GM21786 (cell line): ENCODE data around the gene ART5.
"Not testable (repeated sequence)": the region's sequence is repeated elsewhere in the genome, so short reads cannot be mapped to it uniquely, and the experiment has no call there.

Experiments used
- ATAC-seq: cut with Tn5 transposase; IDR thresholded peaks from one replicate; pipeline ENCODE4 v1.9.1; 2021; ENCODE audit not compliant: unreplicated experiment

Gene ART5

DNA sequence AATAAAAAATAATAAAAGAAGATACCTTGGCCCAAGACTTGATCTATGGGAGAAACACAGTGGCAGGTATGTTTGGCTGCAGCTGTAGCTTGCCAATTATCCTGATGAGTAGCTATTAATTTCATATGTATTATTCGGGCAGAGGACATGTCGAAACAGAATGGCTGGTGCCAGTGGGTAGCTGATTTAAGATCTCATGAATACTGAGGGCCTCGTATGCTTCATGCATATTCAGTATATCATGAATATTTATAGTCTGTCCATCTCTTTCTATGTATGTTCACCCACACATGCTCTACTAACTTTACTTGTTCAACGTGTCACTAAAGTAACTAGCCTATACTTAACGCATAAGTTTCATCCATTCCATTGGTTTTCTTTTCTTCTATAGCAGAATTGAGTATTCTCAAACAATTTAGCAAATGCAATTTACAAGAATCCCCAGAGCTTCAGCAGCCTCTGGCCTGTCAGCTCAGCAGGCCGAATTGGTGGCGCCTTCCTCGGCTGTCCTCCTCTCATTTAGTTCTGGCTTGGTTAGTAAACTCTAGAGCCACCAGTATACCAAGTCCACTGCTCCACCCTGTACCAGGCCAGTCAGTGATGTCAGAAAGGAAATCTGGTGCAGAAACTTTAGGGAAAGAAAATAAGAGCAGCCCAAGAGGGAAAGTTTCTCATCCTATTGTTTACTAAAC lies 17.9 kb downstream of the ART5 start:
- no peak for ATAC-seq

DNA sequence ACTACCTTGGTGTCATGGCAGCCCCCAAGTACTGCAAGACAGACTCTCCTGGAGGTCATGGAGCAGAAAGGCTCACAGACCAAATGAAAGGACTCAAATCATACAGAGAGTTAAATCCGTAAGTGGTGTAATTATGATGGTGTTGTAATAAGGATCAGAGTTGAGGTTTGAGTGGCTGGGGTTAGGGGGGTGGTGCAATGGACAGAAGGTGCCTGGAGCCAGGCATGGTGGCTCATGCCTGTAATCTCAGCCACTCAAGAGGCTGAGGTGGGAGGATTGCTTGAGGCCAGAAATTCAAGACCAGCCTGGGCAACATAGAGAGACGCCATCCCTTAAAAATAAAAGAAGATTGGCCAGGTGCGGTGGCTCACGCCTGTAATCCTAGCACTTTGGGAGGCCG lies 18.7 kb downstream of the ART5 start:
- no peak for ATAC-seq

DNA sequence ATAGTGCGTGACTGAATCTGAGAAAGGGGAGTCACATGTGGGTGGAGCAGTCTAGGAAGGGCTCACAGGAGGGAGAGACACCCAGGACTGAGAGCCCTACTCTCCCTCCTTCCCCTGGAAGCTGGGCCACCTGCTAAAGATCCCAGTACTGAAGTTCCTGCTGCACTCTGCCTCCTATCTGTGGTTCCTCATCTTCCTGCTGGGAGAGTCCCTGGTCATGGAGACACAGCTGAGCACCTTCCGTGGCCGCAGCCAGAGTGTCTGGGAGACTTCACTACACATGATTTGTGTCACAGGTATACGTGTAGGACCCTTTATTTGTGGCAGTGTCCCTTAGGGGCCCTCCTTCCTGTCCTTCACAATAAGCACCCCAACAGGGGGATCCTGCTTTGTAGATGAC lies 19.3 kb downstream of the ART5 start:
- ATAC-seq: no peak

DNA sequence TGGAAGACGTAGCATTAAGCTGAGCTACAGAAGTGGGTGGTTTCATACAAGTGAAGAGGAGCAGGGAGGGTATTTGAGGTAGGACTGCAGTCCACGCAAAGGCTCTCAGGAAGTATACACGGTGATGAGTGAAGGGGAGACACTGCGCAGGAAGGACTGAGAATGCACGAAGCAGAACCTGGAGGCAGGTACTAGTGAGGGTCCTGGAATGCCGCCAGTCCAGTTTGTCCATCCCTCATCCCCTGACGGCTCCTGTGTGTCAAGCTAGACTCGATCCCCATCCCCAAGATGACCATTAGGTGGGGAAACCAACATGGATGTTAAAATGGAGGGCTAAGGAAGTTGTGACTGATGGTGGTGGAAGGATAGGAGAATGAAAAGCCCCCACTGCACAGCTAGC lies 23.8 kb downstream of the ART5 start:
- ATAC-seq: no peak

DNA sequence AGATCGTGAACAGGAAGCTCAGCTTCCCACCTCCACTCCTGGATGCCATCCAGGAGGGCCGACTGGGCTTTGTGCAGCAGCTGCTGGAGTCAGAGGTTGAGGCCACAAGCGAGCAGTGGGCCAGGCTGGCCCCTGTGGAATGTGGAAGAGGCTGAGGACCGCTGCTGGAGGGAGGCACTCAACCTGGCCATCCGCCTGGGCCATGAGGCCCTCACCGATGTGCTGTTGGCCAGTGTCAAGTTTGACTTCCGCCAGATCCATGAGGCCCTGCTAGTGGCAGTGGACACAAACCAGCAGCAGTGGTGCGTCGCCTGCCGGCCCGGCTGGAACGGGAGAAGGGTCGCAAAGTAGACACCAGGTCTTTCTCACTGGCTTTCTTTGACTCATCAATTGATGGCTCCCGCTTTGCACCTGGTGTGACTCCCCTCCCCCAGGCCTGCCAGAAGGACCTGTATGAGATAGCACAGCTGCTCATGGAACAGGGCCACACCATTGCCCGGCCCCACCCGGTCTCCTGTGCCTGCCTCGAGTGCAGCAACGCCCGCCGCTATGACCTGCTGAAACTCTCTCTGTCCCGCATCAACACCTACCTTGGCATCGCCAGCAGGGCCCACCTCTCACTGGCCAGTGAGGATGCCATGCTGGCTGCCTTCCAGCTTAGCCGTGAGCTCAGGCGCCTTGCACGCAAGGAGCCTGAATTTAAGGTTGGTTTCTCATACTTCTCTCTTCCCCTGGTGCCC lies 24.9 kb downstream of the ART5 start:
- ATAC-seq: no peak

DNA sequence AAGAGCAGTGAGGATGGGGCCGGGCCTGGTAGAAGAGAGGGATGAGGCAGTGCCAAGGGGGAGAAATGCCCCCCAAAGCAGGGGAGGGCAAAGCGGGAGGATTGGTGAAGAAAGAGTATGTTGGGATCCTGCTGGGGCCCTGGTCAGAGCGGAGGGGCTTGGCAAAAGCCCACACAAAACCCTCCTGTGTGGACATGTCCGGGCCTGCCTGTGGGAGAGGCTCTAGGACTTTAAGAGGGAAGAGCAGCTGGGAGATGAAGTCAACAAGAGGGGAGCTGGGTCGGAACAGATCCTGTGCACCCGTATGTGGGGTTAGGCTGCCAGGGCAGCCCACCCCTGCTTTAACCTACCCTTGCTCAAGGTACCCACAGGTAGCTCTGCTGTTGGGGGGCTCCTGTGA lies 25.8 kb downstream of the ART5 start:
- ATAC-seq: no peak

DNA sequence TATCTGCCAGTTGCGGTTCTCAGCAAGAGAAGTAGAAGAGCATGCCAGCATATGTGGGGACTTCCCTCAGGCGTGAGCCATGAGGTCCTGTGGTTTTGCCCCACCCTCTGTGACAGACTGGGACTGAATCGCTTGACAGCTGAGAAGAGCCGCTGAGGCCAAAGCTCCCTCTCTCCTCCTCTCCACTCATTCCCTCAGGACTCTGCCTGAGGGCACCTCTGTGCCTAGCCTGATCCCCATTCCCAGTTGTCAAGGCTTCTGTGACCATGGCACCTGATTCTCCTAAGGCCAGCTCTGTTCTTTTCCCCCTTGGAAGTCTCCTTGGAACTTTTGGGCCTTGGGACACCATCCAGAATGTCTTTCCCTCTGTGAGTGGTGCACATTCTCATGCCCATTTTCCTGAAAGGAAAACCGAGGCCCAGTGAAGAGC lies 27.0 kb downstream of the ART5 start:
- peak; percentile 84 for ATAC-seq

DNA sequence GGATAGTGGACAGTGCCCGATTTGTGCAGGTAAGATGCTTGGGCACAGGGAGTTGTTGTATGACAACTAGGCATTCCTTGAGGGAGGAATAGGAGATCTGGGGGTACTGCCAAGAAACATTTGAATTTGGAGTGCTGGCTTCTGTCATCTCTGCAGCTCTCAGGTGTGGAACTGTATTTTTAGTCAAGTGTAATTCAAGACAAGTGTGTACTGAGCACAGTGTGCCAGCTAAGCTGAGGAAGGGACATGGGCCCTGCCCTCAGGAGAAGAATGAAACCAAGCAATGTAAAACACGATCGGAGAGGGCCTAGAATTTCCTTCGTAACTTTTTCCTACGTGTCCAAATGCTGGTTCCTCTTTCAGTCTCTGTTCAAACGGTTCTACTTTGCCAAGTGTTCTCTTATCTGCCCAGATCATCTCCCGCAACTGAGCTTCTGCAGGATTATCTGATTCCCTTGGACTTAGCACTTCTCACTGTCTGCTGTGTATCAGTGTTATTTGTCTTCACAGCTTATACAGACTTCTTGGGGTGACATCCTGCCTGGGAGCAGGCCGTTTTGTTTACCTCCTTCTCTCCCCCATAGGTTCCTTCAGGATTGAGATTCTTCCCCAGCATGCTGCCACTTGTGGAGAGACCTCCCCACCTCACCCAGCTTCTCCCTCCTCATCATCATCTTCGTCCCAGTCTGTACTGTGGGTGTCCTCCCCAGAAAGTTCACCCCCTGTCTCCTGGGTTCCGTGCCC lies 27.6 kb downstream of the ART5 start:
- ATAC-seq: peak; percentile 8

DNA sequence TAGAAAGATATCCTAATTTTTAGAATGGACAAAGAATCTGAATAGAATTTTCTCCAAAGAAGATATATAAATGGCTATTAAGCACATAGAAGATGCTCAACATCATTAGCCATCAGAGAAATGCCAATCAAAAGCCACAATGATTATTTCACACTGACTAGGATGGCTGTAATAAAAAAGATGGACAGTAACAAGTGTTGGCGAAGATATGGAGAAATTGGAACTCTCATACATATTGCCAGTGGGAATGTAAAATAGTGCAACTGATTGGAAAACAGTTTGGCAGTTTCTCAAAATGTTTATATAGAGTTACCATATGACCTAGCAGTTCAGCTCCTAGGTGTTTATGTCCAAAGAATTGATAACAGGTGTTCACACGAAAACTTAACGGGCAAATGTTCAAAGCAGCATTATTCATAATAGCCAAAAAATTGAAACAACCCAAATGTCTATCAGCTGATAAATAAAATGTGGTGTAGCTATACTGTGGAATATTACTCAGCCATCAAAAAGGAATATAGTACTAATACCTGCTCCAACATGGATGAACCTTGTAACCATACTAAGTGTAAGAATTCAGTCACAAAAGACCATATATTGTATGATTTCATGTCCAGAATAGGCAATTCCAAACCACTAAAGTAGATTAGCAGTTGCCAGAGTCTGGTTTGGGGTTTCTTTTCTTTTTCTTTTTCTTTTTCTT lies 29.7 kb downstream of the ART5 start:
- no peak for ATAC-seq

DNA sequence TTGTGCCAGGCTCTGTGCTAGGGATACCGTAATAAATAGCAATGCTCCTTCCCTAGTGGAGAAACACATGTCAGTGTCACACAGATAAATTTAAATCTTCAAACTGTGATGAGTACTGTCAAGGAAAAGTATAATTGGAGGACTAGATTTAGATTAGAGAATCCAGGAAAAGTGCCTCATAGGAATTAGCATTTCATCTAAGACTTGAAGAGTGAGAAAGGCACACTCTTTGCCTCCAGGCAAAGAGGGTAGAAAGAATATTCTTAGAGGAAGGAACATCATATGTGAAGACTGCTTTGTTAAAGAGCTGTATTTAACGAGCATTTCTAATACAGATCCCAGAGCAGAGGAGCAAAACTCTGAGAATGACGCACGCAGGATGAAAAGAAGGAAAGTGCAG lies 30.9 kb downstream of the ART5 start:
- no peak for ATAC-seq

DNA sequence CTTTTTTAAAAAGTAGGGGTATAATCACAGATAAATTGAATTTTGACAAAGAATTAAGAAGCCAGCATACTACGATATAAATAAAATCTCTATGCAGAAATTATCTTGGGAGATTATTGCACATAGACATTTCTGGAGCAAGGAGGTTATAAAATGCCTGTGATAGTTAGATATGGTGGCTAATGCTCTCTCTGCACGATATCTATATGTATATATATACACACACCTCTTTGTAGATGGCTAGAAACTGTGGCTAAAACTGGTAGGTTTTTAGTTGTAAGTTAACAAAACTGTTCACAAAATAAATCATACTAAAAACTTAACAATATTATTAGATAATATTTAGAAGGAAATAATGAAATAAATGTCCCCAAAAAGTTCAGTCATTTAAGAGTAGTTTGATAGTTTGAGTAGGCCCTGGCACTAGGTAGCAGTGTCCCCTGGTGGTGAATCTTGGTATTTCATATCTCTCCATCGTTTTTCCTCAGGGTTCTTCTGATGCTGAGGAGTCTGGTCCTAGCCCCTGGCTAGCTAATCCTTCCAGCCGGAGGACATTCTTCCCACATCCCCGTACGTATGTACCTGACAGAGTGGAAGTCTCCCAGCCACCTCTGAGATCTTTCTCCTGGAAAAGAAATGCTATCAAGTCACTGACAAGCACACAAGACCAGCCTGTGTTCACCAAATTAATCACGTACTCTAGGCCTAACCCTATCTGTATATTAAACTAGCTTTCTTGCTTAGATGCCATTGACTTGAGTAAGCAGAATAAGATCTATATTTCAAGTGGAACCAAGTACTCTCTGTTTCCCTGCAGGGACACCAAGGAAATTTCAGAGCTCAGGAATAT lies 32.2 kb downstream of the ART5 start:
- no peak for ATAC-seq

DNA sequence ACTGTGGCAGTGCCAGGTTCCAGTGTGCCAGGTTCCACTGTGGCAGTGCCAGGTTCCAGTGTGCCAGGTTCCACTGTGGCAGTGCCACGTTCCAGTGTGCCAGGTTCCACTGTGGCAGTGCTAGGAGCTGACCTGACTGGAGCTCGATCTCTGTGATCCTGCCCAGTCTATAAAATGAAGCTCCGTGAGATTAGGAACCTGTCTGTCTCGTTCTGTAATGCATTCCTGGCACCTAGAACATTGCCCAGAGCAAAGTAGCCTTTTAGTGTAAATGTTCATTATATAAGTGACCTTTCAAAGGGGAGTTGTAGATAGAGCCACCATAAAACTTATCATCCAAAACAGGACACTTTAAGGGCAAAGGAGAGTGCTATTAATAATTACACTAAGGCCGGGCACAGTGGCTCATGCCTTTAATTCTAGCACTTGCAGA lies 36.0 kb downstream of the ART5 start:
- no peak for ATAC-seq

DNA sequence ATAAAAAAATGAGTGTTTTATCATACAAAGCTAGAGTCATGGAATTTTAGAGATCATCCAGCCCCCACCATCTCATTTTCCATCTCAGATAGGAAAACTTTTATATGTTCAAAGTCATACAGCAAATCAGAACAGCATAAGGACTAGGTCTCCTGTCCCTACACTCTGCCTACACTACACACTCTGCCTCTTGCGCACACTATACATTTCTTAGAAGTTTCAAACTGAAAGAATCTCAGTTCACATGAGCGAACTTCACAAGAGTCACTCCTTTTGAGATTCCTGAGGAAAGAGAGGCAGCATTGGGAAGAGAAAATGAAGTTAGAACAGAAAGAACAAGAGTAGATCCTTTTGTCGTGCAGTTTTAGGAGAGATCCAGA lies 36.5 kb downstream of the ART5 start:
- ATAC-seq: no peak

DNA sequence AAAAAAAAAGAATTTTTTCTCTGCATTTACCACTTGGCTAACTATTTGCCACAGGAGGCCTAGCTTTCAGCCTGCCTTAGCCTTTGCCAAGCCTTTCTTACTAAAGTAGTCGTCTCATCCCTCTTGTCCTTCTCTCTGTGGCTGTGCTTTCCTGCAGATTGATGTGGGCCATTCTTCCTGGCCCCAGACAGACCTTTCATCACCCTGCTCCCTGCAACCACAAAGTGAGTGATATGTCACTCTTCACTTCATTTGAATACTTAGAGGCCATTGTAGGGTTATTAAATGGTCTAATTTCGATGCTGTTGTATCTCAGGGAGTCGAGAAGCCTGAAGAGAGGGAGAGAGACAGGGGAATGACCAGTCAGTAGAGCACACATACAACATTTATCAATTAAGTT lies 37.6 kb downstream of the ART5 start:
- no peak for ATAC-seq

DNA sequence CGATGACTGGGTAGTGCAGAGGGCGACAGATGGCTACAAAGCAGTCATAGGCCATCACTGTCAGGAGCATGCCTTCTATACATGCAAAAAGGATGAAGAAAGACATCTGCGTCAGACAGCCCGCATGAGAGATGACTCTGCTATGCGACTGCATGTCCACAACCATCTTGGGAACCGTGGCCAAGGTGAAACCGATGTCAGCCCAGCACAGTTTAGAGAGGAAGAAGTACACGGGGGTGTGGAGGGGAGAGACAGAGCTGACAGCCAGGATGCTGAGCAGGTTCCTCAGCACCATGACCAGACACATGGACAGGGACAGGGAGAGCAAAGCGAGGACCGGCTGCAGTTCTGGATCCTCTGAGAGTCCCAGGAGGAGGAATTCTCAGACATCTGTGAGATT lies 41.6 kb downstream of the ART5 start:
- not testable (repeated sequence) for ATAC-seq

DNA sequence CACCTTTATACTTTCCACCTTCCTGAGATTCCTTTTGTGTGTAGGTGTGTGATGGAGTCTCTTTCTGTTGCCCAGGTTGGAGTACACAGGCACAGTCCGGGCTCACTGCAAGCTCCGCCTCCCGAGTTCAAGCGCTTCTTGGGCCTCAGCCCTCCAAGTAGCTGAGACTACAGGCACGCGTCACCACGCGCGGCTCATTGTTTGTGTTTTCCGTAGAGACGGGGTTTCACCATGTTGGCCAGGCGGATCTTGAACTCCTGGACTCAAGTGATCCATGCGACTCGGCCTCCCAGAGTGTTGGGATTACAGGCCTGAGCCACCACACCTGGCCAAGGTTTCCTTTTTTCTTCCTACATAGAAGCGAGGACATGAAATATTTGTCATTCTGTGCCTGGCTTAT lies 44.0 kb downstream of the ART5 start:
- not testable (repeated sequence) for ATAC-seq

DNA sequence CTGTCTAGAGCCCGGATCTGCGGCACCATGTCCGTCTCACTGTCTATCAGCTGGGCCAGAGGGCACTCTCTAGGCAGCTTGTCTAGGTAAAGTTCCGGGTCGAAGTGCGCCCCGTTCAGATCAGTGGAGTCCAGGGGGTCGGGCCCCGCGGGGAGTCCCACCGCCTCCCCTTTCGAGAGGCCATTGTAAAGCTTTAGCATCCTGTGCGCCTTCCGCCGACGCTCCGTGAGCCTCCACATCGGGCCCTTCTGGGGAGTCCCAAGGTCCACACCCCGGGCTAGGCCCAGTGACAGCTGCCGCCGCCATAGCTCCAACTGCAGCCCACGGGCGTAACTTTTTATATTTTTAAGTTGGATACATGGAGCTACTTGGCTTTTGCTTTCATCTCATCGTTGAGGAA lies 50.5 kb downstream of the ART5 start:
- ATAC-seq: not testable (repeated sequence)

DNA sequence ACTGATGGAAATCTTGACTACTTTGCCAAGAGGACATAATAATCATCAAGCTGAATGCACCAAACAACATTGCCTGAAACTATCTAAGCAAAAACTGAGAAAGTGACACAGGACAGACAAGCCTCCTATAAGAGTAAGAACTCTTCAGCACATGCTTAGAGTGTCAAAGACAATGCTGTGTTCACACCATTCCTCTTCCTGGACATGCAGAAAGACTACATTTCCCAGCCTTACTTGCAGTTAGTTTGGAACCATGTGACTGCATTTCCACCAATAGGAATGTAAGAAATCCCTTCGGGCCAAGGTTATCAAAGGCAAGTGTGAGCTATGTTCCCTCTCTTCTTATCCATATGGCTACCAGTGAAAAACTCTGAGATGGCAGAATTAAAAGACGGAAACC lies 51.6 kb downstream of the ART5 start:
- not testable (repeated sequence) for ATAC-seq

DNA sequence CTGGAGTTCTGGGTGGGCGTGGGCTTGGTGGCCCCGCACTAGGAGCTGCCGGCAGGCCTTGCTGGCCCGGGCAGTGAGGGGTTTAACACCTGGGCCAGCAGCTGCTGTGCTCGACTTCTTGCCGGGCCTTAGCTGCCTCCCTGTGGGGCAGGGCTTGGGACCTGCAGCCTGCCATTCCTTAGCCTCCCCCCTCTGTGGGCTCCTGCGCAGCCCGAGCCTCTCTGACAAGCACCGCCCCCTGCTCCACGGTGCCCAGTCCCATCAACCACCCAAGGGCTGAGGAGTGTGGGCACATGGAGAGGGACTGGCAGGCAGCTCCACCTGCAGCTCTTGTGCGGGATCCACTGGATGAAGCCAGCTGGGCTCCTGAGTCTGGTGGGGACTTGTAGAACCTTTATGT lies 53.0 kb downstream of the ART5 start:
- ATAC-seq: not testable (repeated sequence)
